ENCODE data around the gene DIDO1.

The DIDO1 gene

DNA sequence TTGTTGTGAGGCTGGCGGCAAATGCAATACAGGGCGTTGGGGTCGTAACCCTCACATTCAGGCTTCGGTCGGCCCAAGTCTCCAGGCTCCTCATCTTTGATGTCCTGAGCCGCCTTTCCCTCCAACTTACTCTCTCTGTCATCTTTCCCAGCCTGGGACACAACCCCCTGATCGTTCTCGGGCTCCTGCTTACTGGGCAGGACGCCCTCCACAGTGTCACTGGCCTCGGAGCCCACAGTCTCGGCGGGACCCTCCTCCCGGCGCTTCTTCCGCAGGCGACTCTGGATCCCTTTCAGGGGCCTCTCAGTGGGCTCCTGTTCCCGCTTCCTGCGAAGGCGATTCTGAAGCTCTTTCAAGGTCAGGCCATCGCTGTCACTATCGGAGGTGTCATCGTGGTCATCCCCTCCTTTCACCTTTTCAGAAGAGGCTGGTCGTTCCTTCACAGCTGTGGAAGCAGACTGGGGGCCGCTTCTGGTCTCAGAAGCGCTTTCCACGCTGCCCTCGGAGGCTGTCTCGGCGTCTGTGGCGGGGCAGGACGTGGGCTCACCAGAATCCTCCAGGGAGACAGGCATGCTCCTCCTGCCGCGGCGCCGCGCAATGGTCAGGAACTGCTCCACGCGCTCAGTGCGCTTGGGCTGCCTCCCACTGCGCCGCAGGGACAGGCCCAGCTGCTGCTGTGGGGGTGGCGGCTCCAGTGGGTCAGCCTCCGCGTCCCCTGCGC lies 15.4 kb downstream of the DIDO1 start:
- no peak for DNase-seq (ENCODE audit: low spot score)

DNA sequence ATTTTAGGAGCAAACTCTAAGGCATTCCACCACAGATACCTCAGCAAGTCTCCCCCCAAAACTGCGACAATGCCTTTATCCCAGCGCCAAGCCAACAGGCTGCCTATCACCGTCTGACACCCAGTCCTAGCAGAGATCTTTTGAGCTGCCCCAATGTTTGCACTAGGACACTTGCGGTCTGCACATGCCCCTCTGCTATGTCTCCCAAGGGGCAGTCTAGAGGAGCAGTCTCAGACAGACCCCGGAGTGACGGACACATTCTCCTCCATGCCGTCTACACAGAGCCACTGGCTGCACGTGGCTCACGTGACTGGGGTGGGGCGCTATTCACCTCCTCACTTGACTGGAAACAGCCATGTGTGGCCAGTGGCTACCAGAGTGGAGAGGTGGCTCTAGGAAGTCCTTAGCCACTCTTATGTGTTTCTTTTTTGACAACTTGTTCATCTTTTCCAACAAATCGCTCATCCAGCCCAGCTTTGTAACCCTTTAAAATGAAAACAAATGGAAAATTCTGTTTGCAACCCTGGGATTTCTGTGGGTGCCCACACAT lies 16.0 kb downstream of the DIDO1 start:
- no peak for DNase-seq (ENCODE audit: low spot score)

DNA sequence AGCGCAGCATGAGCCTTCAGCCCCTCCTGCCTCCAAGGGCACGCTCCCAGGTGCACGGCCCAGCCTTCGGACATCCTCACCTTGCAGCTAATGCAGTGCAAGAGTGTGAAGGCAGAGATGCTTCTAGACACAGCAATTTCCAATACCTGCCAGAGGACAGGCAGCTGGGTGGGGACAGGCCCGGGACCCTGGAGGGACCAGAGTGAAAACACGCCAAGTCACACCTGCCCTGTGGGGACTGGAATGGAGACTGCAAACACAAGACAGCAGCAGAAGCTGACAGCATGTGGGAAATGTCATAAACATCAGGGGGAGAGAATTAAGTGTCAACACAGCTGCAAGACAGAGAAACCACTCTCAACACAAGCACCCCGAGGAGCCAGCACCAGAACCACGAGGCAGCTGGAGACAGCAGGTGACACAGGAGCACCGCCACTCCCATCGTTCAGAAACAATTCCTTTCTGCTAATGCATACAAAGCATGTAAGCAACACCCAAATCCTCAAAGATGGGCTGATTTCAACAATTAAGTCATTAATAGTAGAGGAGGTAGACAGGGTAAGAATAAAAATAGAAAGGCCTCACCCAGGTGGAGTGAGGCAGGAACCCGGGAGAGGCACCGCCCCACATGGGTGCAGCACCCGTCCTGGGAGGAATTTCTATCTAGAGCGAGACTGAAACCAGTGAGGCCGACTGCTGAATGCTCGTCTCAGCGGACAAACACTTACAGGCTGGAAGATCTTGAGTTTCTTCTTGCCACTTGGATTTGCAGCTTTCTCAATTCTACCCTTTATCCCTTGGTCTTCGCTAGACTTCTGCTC lies 17.1 kb downstream of the DIDO1 start:
- DNase-seq (ENCODE audit: low spot score), result no peak

DNA sequence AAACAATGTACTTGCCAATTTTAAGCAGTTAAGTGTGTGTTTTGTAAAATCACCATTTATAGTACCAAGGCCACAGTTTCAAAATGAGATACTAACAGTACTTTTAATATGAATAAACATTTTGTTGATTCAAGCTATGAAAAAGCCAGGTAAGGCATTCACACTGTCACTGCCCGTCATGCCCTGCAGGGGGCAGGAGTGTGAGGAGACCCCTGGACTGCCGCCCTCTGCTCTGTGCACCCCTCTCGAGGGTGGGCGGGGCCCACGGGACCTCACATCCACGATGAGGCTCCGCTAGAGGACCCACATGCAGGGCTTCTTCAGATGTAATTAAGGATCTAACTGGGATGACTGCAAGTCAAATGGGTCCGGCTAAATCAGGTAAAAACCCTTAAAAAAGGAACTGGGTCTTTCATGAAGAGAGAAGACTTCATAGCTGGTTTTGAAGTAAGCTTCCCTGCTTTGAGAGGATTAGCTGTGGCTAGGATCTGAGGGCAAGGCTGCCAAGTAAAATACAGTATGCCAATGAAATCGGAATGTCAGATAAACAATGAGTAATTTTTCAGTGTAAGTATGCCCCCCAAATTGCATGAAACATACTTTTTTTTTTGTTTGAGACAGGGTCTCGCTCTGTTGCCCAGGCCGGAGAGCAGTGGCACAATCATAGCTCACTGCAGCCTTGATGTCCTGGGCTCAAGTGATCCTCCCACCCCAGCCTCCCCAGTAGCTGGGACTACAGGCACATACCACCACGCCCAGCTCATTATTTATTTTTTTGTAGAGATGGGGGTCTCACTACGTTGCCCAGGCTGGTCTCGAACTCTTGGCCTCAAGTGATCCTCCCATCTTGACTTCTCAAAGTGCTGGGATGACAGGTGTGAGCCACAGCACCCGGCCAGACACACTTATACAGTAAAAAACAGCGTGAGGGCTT lies 18.7 kb downstream of the DIDO1 start:
- no peak for DNase-seq (ENCODE audit: low spot score)

DNA sequence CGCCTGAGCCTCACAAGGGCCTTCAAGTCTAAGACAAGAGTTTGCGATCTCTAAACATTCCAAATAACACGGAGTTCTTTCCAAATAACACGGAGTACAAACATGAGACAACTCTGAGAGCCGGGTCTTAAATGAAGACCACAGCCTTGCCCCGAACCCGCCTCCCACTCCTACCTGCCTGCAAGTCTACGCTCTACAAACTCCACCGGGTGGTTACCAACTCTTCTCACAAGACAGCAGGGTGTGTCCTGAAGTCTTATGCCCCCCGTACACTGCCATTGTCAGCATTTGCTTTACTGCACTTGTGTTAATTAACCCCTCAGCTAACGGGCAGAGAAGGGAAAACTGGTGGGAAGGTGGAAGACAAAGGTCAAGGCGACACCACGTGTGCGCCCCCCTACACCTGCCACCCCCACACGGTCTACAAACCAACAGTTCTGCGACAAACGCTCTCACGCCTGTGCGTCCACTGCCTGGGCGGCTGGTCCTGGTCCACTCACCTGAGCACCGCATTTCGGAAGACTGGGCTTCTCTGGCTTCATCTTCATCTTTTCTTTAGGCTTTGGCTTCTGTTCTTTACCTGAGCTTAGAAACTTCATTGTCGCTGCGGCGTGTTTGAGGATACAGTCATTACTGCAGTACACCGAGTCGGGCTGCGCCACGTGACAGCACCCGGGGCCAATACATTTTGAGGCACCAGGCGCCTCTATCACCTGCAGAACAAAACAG lies 19.5 kb downstream of the DIDO1 start:
- no peak for DNase-seq (ENCODE audit: low spot score)

DNA sequence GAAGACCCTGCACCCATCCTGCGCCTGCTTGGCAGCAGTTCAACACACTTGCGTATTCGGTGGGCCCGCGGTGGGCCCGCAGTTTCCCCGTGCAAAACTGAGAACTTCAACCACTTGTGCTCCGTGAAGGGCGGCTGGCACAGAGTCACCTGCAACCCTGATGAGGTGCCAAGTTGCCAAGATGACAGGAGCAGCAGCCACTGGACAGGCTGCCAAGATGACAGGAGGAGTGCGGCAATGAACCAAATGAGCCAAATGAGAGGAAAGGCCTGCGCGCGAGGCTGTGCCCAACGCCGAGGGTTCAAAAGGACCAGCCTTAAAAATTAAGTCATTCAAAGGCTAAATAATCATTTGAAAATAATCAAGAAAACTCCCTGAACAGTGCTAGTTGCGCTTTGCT lies 20.1 kb downstream of the DIDO1 start:
- no peak for DNase-seq (ENCODE audit: low spot score)

DNA sequence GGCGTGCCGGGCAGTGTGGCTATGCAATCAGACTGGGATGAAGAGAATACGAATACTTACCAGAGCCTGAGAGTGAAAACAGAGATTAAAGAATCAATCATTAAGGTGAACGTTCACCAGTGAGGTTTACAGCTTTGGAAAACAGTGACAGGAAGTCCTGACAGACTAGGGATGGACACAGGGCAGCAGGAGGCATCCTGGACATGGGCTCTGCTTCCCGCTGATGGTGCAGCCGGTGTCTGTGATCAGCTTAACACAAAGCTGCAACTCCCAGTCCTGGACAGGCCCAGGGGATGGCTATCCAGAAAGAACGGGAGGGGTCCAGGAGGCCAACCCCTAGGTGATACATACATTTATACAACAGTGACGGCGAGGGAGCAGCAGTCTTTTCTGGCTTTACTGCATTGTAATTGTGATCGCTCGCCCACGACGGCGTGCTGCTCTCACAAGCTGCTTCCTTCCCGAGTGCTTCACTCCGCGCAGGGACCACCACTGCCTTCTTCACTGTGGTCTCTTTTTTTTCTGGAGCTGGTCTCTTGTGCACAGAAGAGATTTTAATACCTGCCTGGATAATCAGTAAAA lies 20.7 kb downstream of the DIDO1 start:
- no peak for DNase-seq (ENCODE audit: low spot score)

DNA sequence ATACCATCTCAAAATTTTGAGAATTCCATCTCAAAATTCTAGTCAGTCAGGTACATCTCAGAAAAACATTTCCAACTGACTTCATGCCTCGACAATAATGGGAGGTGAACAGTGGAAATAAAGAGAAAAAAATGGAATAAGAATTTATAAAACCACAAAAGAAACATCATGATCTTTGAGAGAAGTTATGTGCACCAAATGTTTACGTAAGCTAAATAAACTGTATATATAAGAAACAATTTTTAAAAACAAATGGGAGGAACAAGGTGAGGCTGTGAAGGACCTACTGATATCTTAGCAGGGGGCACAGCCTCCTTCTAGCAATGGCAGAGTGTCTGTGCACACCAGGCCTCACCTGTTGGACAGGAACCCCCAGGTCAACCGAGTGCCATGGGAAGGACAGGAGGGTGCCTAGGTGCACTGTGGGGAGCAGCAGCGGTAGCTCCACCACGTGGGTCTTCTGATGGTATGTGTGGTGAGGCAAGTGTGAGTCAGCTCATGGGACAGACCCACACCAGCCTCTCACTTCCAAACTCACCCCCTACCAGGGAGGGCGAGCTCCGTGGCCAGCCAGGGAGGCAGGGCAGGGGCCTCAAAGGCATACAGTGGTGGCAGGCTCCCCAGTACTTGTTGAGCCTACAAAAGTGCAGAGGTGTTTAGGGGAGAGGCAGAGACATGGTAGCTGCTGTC lies 23.2 kb downstream of the DIDO1 start:
- DNase-seq (ENCODE audit: low spot score), result no peak

DNA sequence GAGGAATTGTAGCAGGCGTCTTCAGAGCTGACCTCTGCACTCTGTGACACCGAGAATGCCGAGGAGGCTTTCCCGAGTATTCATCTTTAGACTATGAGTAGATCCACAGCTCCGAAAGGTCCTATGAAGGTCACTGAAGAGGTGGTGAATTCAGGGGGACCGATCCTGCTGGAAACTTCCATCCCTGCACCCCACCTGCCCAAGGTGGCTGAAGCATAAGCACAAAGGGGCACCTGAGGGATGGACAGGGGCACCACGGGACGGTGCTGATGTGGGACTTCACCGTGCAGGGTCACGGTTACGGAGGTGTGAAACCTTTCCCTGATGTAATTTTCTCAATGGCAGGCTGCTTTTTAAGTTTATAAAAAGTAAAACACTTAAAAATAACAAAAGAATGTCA lies 24.4 kb downstream of the DIDO1 start:
- DNase-seq (ENCODE audit: low spot score), result no peak

DNA sequence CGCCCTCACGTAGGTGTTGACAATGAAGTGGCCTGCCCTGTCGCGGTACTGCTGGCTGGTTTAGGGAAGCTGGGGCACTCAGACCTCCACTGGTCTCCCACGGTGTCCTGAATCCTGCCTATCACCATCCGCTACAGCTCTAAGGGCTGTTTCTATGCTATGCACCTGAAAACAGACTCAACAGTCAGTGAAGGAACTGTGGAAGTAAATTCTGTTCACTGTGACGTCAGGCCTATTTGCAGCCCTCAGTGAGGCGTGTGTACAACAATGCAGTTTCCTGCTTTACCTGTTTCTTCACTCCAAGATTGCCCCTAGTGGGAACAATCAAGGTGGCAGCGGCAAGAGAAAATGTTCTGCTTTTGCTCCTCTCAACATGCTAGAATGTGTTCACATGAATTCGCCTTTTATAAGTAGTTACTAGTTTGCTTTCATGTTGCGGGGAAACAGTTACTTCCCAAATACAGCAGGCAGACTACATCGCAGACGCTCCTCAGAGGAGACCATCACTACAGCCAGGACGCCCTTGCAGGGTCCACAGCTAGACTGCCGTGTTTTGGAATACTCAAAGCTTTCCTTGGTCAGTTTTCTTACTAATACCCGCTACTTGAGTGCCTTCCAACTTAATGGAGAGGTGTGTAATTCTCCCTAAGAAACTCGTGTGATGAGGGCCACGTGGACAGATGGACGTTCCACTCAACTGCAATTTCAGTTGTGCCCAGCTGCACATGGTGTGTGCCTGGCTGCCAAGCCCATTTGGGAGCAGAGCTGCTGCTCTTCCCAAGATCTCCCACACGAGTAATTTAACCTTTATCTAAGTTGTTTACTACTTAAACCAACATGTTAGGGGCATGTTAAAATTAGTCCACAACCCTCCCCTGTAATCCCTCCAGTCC lies 25.4 kb downstream of the DIDO1 start:
- DNase-seq (ENCODE audit: low spot score), result peak; percentile 38

DNA sequence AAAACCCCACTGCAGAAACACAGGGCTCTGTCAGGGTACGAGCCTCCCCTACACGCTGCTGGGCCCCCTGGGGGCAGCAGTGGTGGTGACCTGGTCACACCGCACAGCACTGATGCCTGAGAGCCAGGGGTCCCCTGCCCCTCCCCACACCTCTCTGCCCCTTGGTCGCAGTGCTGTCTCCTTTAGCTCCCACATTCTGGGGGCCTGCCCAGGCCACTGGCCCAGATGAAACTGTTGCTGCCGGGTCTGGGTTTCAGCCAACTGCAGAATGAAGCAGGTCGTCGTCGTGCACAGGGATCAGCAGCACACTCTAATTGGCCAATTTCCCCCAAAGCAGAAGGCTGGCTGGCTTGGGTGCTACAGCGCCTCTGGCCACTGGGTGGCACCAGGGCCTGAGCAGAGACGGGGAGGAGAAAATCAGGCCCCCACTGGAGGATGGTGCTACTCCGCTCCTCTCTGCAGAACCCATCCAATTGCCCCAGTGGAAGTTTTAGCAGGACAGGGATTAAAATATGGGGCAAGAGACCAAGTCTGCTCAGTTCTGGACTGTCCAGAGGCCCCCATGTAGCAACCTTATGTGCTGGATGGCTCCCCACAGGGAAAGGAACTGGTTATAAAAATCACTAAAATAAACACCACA lies 26.1 kb downstream of the DIDO1 start:
- DNase-seq (ENCODE audit: low spot score), result peak; percentile 82

DNA sequence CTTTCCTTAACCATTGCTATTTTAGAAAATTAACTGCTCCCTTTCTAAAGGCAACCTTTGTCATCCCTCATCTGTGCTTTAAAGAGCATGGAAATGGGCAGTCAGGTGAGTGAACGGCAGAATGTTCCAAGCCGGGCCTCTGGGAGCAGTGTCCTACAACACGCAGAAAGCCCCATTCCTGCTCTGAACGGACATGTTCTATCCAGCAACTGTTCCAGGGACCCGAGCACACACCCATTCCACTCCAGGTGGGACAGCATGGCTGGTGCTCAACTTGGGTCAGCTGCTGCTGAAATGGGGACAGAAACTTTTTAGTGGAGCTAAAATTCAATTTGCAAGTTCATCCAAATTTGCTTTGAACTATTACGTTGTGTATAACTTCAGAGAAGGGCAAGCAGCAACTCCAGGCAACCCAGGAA lies 26.7 kb downstream of the DIDO1 start:
- no peak for DNase-seq (ENCODE audit: low spot score)

DNA sequence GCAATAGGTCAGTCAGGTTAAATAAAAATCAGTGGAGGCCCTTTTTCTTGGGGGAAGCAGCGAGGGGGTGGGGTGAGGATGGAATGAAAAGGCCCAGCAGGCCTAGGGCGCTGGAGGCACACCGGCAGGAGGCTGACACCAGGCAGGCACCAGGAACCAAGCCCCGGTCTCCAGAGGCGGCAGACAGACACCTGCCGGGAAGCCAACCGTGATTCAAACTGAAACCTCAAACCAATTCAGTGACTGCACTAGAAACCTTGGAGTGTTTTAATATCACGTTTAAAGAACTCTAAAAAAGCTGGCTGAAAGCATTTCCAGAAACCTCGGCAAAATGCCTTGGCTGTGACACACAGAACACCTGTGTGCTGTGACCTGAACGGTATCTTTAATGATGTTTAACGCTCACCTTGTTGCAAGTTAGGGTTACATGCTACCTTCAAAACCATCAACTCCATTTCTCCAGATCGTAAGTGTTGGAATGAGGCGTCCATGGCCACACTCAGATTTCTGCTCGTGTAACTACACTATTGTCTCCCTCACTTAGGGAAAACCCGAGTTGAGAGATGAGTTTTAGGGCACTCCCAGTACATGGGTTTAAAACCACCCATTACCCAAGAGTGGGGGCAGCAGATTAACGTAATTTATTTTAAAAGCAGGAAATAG lies 27.2 kb downstream of the DIDO1 start:
- no peak for DNase-seq (ENCODE audit: low spot score)

DNA sequence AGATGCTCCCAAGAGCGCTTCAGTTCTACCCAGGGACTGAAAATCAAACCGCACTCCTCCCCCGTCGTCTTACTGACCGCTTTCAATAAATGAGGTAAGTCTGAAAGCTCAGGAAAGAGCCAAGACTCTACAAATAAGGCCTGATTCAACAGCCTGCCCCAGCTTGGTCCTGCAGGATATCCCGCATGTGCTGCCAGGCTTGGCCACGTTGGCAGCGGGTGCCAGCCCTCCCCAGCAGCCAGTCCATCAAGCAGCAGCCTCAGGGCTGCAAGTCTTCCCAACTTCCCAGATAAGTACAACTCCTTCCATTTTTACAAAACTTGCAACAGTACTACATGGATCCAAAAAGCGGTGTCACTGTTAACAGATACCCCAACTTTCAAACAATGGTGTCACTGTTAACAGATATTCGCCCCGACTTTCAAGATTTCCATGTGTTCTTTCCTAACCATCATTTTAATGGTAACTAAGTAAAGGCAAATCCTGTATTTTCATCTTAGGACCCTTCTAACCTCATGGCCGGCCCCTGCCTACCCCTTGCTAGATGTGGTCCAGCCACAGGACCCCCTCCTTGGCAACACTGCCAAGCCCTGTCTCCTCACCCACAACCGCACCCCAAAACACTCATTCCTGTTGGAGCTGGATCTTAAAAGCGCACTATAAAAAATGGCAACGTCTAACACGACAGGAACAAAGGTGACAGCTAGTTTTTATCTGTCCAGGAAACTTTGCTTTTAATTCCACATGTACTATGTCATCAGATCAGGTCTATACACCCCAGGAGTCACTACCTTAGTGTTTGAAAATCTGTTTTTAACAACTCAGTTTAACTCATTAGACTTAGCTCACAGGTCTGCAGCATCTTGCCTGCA lies 28.0 kb downstream of the DIDO1 start:
- no peak for DNase-seq (ENCODE audit: low spot score)

DNA sequence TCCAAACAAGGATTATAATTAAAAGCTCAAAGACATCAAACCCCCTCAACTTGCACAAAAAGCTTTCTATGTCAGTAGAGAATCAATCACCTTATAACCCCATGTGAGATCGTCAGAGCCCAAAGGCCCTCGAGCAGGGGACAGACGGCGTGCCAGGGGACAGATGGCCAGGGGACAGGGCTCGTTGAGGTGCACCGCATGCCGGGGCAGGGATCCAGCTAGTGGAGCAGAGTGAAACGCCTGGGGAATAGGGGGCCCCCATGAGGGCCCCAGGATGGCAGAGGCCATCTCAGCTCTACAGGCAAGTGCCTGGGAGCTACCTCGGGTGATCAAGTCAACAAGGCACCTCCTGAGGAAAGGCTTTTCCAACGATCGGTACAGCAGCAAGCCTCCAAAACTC lies 28.6 kb downstream of the DIDO1 start:
- DNase-seq (ENCODE audit: low spot score), result no peak

DNA sequence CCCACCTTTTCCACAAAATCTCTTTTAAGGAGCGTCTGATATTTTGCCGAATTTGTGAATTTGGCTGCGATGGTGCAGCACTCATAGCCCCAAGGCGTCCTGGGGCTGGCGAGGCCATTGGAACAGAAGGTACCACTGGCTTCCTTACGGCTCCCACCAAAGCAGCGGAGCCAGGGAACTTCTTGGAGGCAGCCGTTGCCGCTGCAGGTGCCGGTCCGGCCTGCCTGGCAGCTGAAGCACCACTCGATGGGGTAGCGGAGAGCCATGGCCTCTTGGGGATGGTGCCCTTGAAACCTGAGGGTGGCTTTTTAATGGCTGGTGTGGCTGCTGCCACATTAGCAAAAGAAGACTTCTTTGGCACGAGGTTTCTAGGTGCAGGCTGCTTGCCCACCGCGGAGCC lies 29.8 kb downstream of the DIDO1 start:
- no peak for DNase-seq (ENCODE audit: low spot score)

DNA sequence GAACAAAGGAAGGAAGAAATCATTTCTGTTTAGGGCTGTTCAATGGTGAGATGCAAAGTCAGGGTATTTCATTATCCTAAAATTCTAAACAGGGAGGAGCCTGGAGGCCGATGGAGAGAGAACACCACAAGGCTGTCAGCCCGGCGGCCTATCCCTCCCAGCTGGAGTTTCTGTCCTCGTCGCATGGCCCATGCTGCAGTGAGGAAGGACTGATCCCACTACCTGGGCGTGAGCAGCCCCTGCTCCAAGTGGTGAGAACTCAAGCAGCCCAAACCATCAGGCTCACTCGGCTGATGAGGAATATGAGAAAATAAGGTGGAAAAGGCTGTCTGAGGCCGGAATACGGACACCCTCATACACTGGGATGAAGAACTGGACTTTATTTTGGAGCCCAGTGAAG lies 30.8 kb downstream of the DIDO1 start:
- no peak for DNase-seq (ENCODE audit: low spot score)

All from RKO (cell line).